Esophagus squamous epithelium (tissue), 5 donors: ENCODE data around the gene FLVCR1. TPM values are rescaled to one million over a fixed set of nuclear protein-coding genes. Genes with fewer than 3 reads are reported as not detected.

Experiments used
- DNase-seq: peaks from one replicate; lab custom pipeline; 2025; lab: John Stamatoyannopoulos, UW
- H3K27ac ChIP-seq, 4 donors: fragments of 200-600 bp; sonication (generic); one replicate each; pipeline ENCODE4 v1.5.1; 2016 to 2019; ENCODE audit warnings: mild to moderate bottlenecking in 1 of 4
- H3K27me3 ChIP-seq, 4 donors: fragments of 200-600 bp; sonication (generic); 1 replicate in 3 of 4; 2 replicates in 1 of 4; pipeline versions ENCODE4 v1.5.1 to v1.6.0; 2017 to 2021; ENCODE audit warnings: antibody characterized with exemption in 1 of 4
- H3K36me3 ChIP-seq, 3 donors: fragments of 200-600 bp; sonication (generic); one replicate each; pipeline ENCODE4 v1.5.1; 2016 to 2019
- H3K4me1 ChIP-seq, 3 donors: fragments of 200-600 bp; sonication (generic); one replicate each; pipeline ENCODE4 v1.5.1; 2017 to 2019
- H3K4me3 ChIP-seq, 4 donors: fragments of 200-600 bp; sonication (generic); 1 replicate in 3 of 4; 2 replicates in 1 of 4; pipeline ENCODE4 v1.5.1; 2016 to 2019; ENCODE audit warnings: mild to moderate bottlenecking in 2 of 4, moderate library complexity in 1 of 4
- H3K9me3 ChIP-seq, 3 donors: fragments of 200-600 bp; sonication (generic); one replicate each; pipeline ENCODE4 v1.5.1; 2016 to 2019
- POLR2A ChIP-seq, 4 donors: fragments of 450-650 bp; IDR thresholded peaks; one replicate each; pipeline ENCODE4 v1.6.1; 2017; ENCODE audit warnings: antibody characterized with exemption in 4 of 4, mild to moderate bottlenecking in 4 of 4, moderate library complexity in 3 of 4
- WGBS, 2 donors: methylation state at CpG; one replicate each; pipeline ENCODE4 v1.1.5; 2018; 5-methylcytosine and 5-hydroxymethylcytosine counted together
- intact Hi-C: fragments of 100-400 bp; cut with DNase I; formaldehyde crosslinking; loops from one replicate; pipeline ENCODE4 v1.15.0; 2022
- total RNA-seq, 4 donors: library from RNA; depleted of rRNA; stranded (reverse); fragments of >200 nt; gene quantifications; one replicate each; pipeline ENCODE4 v1.1.0, GENCODE V29; 2016
- TF ChIP-seq, protein P1 (sequence below), 6 experiments: fragments of 450-650 bp in 4 of 6; fragments of 200-600 bp in 2 of 6; sonication (generic) in 2 of 6; IDR thresholded peaks; one replicate each; pipeline ENCODE4 v1.5.1; 2016 to 2019; ENCODE audit warnings: antibody characterized with exemption in 6 of 6, mild to moderate bottlenecking in 4 of 6, moderate library complexity in 4 of 6
- donor health status: DM: yes; HTN: yes; CAD: no.

FLVCR1 gene
- total RNA-seq, 4 donors from 2014 or later: 2.4 to 8.0 (median 4.3) TPM

- WGBS, 2 donors: 78 to 82% methylated on average over 2 of the region's 2 CpGs
- Histone ChIP-seq H3K4me1 (peaks cover 0 to 15% (median 0%) of the 10 kb centered on the region in 3 donors), H3K27ac (no peak overlapping the region), H3K27me3 (no peaks in the 10 kb centered on the region), H3K36me3 (no peaks in the 10 kb centered on the region), H3K9me3 (peaks cover 0 to 14% (median 13%) of the 10 kb centered on the region in 3 donors), H3K4me3 (no peak overlapping the region)
- intact Hi-C loops: no loop called here
- DNase-seq: no peak
- TF ChIP-seq POLR2A (IDR thresholded peaks at IDR 0.05): no peak
- TF ChIP-seq, protein P1, sequence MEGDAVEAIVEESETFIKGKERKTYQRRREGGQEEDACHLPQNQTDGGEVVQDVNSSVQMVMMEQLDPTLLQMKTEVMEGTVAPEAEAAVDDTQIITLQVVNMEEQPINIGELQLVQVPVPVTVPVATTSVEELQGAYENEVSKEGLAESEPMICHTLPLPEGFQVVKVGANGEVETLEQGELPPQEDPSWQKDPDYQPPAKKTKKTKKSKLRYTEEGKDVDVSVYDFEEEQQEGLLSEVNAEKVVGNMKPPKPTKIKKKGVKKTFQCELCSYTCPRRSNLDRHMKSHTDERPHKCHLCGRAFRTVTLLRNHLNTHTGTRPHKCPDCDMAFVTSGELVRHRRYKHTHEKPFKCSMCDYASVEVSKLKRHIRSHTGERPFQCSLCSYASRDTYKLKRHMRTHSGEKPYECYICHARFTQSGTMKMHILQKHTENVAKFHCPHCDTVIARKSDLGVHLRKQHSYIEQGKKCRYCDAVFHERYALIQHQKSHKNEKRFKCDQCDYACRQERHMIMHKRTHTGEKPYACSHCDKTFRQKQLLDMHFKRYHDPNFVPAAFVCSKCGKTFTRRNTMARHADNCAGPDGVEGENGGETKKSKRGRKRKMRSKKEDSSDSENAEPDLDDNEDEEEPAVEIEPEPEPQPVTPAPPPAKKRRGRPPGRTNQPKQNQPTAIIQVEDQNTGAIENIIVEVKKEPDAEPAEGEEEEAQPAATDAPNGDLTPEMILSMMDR (IDR thresholded peaks at IDR 0.05): no peak
These were observed 37.1 kb upstream of the FLVCR1 start for GRCh38 chr1:212820969-212821368.

- DNase-seq: no peak
- Histone ChIP-seq H3K9me3 (peaks cover 0 to 19% (median 18%) of the 10 kb centered on the region in 3 donors), H3K27ac (no peak overlapping the region), H3K36me3 (no peaks in the 10 kb centered on the region), H3K4me1 (peaks cover 0 to 15% (median 0%) of the 10 kb centered on the region in 3 donors), H3K27me3 (no peaks in the 10 kb centered on the region), H3K4me3 (no peak overlapping the region)
- 83 to 100% methylated on average over 2 to 3 of the region's 3 CpGs for WGBS, 2 donors
- intact Hi-C loops: no loop called here
- TF ChIP-seq, protein P1 (IDR thresholded peaks at IDR 0.05): no peak
- no peak for TF ChIP-seq POLR2A (IDR thresholded peaks at IDR 0.05)
These were observed 35.1 kb upstream of the FLVCR1 start for GRCh38 chr1:212822956-212823355.

DNA sequence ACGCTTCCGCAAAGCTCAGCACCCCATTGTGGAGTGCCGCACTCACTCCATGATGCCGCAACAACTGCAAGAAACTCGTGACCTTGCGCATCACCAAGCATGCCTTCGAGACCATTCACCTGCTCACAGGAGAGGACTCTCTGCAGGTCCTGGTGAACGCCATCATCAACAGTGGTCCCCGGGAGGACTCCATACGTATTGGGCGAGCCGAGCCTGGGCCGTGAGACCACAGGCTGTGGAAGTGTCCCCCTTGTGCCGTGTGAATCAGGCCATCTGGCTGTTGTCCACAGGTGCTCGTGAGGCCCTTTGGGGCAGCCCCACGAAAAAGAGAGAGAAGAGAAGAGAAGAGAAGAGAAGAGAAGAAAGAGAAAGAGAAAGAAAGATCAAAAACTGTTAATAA, 33.9 kb upstream of the FLVCR1 start:
- Histone ChIP-seq H3K9me3 (peaks cover 0 to 19% (median 18%) of the 10 kb centered on the region in 3 donors), H3K27me3 (no peaks in the 10 kb centered on the region), H3K4me1 (peaks cover 0 to 13% (median 0%) of the 10 kb centered on the region in 3 donors), H3K27ac (no peak overlapping the region), H3K36me3 (no peaks in the 10 kb centered on the region), H3K4me3 (no peak overlapping the region)
- no peak for DNase-seq
- intact Hi-C loops: no loop called here
- 88 to 96% methylated on average over 10 to 12 of the region's 16 CpGs for WGBS, 2 donors
- TF ChIP-seq, protein P1 (IDR thresholded peaks at IDR 0.05): no peak
- TF ChIP-seq POLR2A (IDR thresholded peaks at IDR 0.05): no peak

GRCh38 chr1:212825798-212826452, 32.1 kb upstream of the FLVCR1 start:
- peaks cover 0 to 19% (median 18%) of the 10 kb centered on the region in 3 donors for H3K9me3 ChIP-seq
- H3K4me1 ChIP-seq: no peaks in the 10 kb centered on the region
- intact Hi-C loops: no loop called here
- no peaks in the 10 kb centered on the region for H3K36me3 ChIP-seq
- no peak for TF ChIP-seq POLR2A (IDR thresholded peaks at IDR 0.05)
- TF ChIP-seq, protein P1 (IDR thresholded peaks at IDR 0.05): no peak
- no peaks in the 10 kb centered on the region for H3K27me3 ChIP-seq
- H3K27ac ChIP-seq: no peak overlapping the region
- H3K4me3 ChIP-seq: no peak overlapping the region
- DNase-seq: no peak
- 92% methylated on average over 6 of the region's 6 CpGs for WGBS, 2 donors

GRCh38 chr1:212827171-212827776, 30.8 kb upstream of the FLVCR1 start:
- Histone ChIP-seq H3K36me3 (no peaks in the 10 kb centered on the region), H3K27ac (no peak overlapping the region), H3K27me3 (no peaks in the 10 kb centered on the region), H3K9me3 (peaks cover 0 to 19% (median 18%) of the 10 kb centered on the region in 3 donors), H3K4me1 (no peaks in the 10 kb centered on the region), H3K4me3 (no peak overlapping the region)
- intact Hi-C loops: no loop called here
- no peak for DNase-seq
- TF ChIP-seq, protein P1 (IDR thresholded peaks at IDR 0.05): no peak
- no peak for TF ChIP-seq POLR2A (IDR thresholded peaks at IDR 0.05)
- WGBS, 2 donors: 91 to 100% methylated on average over 4 of the region's 4 CpGs
